ENCODE measurements around the gene RBM10. TPM values are rescaled to one million over a fixed set of nuclear protein-coding genes. Genes with fewer than 3 reads are reported as not detected.

RBM10 gene
- total RNA-seq, 1 donor from 2014 or later: 32.1 TPM

DNA sequence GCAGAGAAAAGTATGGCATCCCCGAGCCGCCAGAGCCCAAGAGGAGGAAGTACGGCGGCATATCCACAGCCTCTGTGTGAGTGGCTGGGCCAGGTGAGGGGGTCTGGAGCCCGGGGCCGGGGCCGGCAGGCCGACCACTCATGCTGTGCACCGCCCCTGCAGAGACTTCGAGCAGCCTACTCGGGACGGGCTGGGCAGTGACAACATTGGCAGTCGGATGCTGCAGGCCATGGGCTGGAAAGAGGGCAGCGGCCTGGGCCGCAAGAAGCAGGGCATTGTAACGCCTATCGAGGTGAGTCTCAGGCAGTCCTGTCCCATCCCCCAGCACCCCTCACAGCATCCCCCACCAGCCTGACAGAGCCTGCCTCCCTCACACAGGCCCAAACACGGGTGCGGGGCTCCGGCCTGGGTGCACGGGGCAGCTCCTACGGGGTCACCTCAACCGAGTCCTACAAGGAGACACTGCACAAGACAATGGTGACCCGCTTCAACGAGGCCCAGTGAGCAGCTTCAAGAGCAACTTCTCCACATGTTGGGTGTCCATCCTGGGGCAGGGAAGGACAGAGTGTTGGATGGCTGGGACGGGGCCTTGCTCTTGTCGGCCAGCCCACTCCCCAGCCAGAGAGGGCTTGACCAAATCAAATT lies 41.2 kb downstream of the RBM10 start:
- H3K4me3 ChIP-seq: no peak overlapping the region
- no peaks in the 10 kb centered on the region for H3K9me3 ChIP-seq
- no peaks in the 10 kb centered on the region for H3K4me1 ChIP-seq
- no peak for ATAC-seq
- no peak for DNase-seq
- H3K27me3 ChIP-seq (ENCODE audit: low read depth): no peaks in the 10 kb centered on the region
- intact Hi-C loops (cut with DNase I): no loop called here
- H3K36me3 ChIP-seq: peaks cover 56% of the 10 kb centered on the region
- TF ChIP-seq, protein P1, sequence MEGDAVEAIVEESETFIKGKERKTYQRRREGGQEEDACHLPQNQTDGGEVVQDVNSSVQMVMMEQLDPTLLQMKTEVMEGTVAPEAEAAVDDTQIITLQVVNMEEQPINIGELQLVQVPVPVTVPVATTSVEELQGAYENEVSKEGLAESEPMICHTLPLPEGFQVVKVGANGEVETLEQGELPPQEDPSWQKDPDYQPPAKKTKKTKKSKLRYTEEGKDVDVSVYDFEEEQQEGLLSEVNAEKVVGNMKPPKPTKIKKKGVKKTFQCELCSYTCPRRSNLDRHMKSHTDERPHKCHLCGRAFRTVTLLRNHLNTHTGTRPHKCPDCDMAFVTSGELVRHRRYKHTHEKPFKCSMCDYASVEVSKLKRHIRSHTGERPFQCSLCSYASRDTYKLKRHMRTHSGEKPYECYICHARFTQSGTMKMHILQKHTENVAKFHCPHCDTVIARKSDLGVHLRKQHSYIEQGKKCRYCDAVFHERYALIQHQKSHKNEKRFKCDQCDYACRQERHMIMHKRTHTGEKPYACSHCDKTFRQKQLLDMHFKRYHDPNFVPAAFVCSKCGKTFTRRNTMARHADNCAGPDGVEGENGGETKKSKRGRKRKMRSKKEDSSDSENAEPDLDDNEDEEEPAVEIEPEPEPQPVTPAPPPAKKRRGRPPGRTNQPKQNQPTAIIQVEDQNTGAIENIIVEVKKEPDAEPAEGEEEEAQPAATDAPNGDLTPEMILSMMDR (IDR thresholded peaks at IDR 0.05): no peak
- no peak overlapping the region for H3K27ac ChIP-seq

GRCh38 chrX:47187106-47187677 lies 42.2 kb downstream of the RBM10 start:
- DNase-seq: no peak
- intact Hi-C loops (cut with DNase I): no loop called here

DNA sequence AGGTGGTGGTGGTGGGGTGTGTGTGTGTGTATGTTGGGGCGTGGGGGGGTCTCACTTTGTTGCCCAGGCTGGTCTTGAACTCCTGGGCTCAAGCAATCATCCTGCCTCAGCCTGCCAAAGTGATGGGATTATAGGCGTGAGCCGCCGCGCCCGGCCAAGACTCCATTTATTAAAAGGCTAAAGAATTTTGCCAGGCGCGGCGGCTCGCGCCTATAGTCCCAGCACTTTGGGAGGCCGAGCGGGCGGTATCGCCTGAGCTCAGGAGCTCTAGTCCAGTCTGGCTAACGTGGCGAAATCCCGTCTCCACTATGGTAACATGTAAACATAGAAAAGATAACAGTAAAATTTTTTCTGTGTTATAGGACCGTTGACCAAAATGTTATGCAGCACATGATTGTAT lies 44.9 kb downstream of the RBM10 start:
- Histone ChIP-seq H3K27me3 (ENCODE audit: low read depth) (no peaks in the 10 kb centered on the region), H3K36me3 (peaks cover 23% of the 10 kb centered on the region), H3K4me1 (peaks cover 8% of the 10 kb centered on the region), H3K4me3 (no peak overlapping the region), H3K27ac (no peak overlapping the region), H3K9me3 (no peaks in the 10 kb centered on the region)
- intact Hi-C loops (cut with DNase I): no loop called here
- ATAC-seq (no peak), DNase-seq (no peak)
- TF ChIP-seq, protein P1 (IDR thresholded peaks at IDR 0.05): no peak

More at GRCh38 chrX:47187106-47187677, 42.2 kb downstream of the RBM10 start:
- Histone ChIP-seq H3K27me3 (ENCODE audit: low read depth) (no peaks in the 10 kb centered on the region), H3K4me1 (no peaks in the 10 kb centered on the region), H3K36me3 (peaks cover 46% of the 10 kb centered on the region), H3K4me3 (no peak overlapping the region), H3K9me3 (no peaks in the 10 kb centered on the region), H3K27ac (no peak overlapping the region)
- TF ChIP-seq, protein P1 (IDR thresholded peaks at IDR 0.05): no peak
- no peak for ATAC-seq

GRCh38 chrX:47190445-47191269 lies 45.6 kb downstream of the RBM10 start:
- Histone ChIP-seq H3K27me3 (ENCODE audit: low read depth) (no peaks in the 10 kb centered on the region), H3K9me3 (no peaks in the 10 kb centered on the region), H3K36me3 (peaks cover 16% of the 10 kb centered on the region), H3K4me1 (peaks cover 15% of the 10 kb centered on the region), H3K27ac (peak overlapping the region; percentile 64), H3K4me3 (peak overlapping the region; percentile 65)
- DNase-seq: peak; percentile 88
- intact Hi-C loops (cut with DNase I): no loop called here
- peak; percentile 85 to 94 for ATAC-seq
- TF ChIP-seq, protein P1 (IDR thresholded peaks at IDR 0.05): no peak

GRCh38 chrX:47191331-47191730 lies 46.3 kb downstream of the RBM10 start:
- ATAC-seq (peak in 1 of 2 donors; percentile 4), DNase-seq (no peak)
- intact Hi-C loops (cut with DNase I): no loop called here
- Histone ChIP-seq H3K36me3 (peaks cover 9% of the 10 kb centered on the region), H3K9me3 (no peaks in the 10 kb centered on the region), H3K4me1 (peaks cover 22% of the 10 kb centered on the region), H3K27me3 (ENCODE audit: low read depth) (no peaks in the 10 kb centered on the region), H3K27ac (no peak overlapping the region), H3K4me3 (peak overlapping the region; percentile 65)
- TF ChIP-seq, protein P1 (IDR thresholded peaks at IDR 0.05): no peak
